Posterior cingulate gyrus (tissue), 11 donors: ENCODE data around the gene HTR1D.
"Not testable (repeated sequence)": the region's sequence is repeated elsewhere in the genome, so short reads cannot be mapped to it uniquely, and the experiment has no call there.

Source experiments
- DNase-seq, 10 donors: peaks; one replicate each; pipeline versions ENCODE4 v3.0.0 to v3.0.0-alpha.2; 2020 to 2021; ENCODE audit warnings: mixed read lengths in 3 of 10
- intact Hi-C: fragments of 100-400 bp; cut with DNase I; formaldehyde crosslinking; loops from one replicate; pipeline ENCODE4 v1.15.1; 2023

Gene HTR1D

DNA sequence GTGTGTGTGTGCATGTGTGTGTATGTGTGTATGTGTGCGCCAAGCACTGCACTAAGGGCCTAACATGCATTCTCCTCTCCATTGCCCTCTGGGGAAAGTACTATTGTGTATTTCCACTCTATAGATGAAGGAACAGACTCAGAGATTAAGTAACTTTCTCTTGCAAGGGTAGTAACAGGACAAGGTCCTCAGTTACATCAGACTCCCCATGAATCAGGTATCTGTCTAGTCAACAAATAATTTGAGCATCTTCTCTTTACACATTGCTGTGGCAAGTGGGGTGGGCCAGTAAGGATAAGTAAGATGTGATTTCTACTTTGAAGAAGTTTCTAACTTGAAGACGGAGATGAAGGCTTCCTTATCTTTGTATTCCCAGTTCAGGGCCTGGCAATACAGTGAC is 5.0 kb upstream of the HTR1D start:
- intact Hi-C loops: no loop called here
- no peak for DNase-seq

DNA sequence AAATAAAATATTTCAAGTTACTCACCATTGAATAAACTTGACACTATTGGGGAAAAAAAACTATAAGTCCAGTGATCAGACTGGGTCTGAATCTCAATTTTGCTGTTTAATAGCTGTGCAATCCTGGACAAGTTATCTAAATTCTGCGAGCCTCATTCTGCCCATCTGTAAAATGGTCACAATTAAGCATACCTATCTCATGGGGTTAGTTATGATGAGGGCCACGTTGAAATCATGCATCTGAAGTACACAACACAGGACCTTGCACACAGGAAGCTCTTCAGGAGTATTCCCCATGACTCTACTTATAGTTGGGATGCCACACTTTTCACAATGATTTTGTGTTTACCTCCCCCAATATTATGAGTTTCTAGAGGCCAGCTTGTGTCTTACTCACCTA is 3.8 kb upstream of the HTR1D start:
- intact Hi-C loops: no loop called here
- no peak for DNase-seq

DNA sequence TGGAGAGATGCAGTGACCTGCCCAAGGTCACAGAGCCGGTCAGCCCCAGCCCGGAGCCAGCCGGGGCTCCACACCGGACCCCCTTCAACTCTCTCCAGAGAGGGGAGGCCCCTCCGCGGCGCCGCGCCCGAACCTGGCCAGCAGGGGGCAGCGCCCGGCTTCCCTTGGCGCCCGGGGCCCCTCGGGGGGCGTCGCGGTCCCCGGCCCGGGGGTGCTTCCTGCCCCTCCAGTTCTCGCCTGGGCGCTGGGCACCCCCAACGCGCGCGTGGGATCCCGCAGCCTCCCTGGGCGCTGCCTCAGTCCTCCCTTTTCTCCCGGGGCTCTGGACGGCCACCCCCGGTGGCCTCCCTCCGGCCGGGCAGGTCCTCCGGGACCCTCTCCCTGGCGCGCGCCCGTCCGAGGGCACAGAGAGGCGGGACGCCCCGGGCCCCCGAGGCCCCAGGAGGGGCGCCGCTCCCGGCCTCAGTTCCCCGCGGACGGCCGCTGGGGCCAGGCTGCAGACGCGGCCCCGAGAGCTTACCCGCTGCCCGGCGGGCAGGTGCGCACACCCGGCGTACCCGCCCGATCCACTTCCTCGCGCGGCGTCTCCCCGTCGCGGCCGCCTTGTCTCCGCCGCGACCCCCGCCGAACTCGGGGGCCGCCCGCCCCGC is 406 bp downstream of the HTR1D start:
- intact Hi-C loops: no loop called here

GRCh38 chr1:23215751-23216449 is 1.4 kb downstream of the HTR1D start:
- intact Hi-C loops: no loop called here
- peak in 1 of 10 donors; percentile 77 for DNase-seq

More for the DNA sequence above, 406 bp downstream of the HTR1D start:
- DNase-seq: peak in 2 of 10 donors; percentile 8 to 63

DNA sequence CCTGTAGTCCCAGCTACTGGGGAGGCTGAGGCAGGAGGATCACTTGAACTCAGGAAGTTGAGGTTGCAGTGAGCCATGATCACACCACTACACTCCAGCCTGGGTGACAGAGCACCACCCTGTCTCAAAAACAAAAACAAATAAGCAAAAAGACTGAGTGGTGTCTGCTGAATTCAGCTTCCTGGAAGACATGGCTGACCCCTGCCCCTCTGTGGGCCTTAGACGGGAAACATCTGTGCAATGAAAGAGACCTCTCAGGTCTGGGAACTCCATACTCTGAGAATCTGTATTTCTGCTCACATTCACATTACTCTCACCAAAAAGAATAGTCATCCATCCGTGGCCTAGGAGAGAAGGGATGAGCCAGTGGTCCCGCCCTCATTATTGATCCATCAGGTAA is 2.0 kb downstream of the HTR1D start:
- DNase-seq: no peak
- intact Hi-C loops: no loop called here

GRCh38 chr1:23214640-23215039 is 2.7 kb downstream of the HTR1D start:
- peak in 1 of 10 donors; percentile 4 for DNase-seq
- intact Hi-C loops: no loop called here

DNA sequence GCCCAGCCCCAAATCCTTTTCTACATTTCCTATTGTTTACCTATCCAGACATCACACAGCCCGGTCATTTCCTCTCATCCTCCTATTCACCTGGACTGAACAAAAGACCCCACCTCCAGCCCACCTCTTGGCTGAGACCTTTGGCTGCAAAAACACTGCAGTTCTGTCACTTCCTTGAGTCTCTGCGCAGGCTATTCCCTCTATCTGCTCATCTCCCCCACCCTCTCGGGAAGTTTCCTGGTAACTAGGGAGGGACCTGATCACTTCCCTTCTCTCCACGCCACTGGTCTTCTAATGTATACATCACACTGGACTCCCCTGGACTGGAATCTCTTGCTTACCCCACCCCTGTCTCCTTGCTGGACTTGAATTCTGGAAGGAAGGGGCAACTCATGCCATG is 5.3 kb downstream of the HTR1D start:
- intact Hi-C loops: no loop called here
- DNase-seq: peak in 1 of 10 donors; percentile 22

DNA sequence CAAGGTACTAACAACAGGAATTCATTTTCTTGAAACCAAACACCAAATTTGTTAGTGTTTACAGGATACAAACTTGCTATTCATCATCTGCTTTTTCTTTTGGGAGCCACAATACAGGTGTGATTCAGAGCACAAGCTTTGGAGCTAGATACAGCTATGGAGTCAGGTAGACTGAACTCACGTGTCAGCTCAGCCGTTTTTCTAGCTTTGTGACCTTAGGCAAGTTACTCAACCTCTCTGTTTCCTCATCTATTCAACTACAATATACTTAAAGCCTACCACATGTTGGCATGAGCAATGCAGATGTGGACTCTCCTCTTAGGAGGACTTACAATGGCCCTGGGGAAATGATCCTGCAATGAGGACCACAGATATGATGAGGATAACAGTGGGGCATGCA is 6.3 kb downstream of the HTR1D start:
- DNase-seq: no peak
- intact Hi-C loops: no loop called here

- intact Hi-C loops: no loop called here
- peak in 1 of 10 donors; percentile 56 for DNase-seq
Observed at GRCh38 chr1:23210351-23210785, 6.9 kb downstream of the HTR1D start.

GRCh38 chr1:23209770-23210169 is 7.5 kb downstream of the HTR1D start:
- DNase-seq: peak in 1 of 10 donors; percentile 33
- intact Hi-C loops: no loop called here

GRCh38 chr1:23208527-23208926 is 8.8 kb downstream of the HTR1D start:
- no peak for DNase-seq
- intact Hi-C loops: no loop called here

DNA sequence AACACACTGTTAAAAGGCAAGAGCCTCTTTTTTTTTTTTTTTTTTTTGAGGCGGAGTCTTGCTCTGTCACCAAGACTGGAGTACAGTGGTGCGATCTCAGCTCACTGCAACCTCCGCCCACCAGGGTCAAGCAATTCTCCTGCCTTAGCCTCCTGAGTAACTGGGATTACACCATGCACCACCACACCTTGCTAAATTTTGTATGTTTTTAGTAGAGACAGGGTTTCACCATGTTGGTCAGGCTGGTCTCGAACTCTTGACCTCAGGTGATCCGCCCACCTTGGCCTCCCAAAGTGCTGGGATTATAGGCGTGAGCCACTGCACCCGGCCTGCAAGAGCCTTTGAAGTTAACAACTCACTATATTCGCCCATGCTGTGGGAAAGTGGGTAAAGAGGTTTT is 9.6 kb downstream of the HTR1D start:
- intact Hi-C loops: not testable (repeated sequence)
- DNase-seq: peak in 1 of 10 donors; percentile 41

GRCh38 chr1:23202263-23202749 is 15.0 kb downstream of the HTR1D start:
- DNase-seq: no peak
- intact Hi-C loops: no loop called here

DNA sequence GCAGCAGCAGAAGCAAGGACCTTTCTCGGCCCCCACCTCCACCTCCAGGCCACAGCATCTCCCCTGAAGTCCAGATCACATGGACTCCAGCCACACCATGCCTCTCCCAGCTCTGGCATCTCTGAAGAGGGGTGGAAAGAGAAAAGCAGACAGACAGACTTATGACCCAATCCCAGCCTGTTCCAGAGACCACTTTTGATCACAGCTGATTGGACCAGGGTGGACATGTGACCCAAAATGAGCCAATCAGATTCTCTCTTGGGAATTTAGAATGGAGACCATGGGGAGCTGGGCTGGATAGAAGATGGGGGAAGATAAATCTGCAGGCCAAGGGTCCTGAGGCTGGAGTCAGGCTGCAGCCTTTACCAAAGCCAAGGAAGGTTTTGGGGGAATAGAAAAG is 16.4 kb downstream of the HTR1D start:
- no peak for DNase-seq
- intact Hi-C loops: no loop called here

DNA sequence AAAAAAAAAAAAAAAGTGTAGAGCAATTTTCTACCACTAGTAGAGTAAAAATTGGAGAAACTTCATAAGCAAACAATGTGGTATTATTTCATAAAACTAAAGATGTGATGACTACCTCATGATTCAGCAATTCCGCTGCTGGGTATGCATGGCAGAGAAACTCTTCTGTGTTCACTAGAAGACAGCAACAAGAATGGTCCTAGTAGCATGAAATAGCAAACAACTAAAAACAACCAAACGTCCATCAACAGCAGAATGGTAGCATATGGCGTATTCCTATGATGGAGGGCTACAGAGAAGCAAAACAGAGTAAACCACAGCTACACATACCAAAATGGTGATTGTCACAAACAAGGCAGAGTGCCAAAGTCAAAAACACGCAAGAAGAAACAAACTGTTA is 18.9 kb downstream of the HTR1D start:
- DNase-seq: no peak
- intact Hi-C loops: loop anchor here (10.0 kb wide), 1 partner anchor 76 kb away; no protein-coding TSS in a partner anchor

- intact Hi-C loops: loop anchor here (10.0 kb wide), 1 partner anchor 78 kb away; no protein-coding TSS in a partner anchor
- DNase-seq: no peak
Observed at GRCh38 chr1:23196627-23197328, 20.5 kb downstream of the HTR1D start.

DNA sequence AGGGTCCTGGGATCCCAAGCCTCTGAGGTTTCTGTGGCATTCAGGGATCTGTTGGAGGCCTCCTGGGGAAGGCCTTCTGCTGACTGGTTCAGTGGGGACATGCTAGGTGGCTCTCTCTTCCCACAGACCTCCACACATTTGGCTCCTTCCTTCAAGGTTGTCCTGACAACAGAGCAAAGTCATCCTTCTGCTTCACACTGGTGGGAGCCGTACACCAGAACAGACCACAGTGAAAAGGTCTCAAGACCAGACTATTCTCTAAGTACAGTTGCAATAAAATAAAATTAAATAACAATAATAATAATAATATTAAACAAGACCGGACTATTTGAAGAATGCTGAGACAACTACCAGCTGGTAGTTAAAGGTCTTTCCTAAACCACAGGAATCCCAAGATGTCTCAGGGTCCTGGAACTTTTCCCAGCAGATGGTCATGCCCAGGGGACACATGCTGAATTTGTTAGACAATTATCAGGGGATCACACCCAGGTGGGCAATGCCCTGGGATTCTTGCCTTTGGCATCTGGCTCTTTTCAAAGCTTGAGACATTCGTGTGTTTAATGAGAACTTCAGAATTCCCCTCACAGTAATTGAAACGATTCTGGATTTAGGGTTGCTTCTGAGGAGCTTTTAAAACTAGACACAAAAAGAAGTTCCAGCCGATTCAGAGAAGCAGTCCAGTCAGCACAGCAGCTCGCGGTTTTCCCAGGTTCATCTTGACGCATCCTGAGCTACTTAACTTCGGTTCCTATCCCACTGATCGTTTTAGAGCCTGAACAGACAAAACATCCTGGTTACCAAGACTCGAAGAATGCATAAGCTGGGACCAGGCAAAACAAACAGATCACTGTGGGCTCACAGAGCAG is 22.9 kb downstream of the HTR1D start:
- intact Hi-C loops: loop anchor here (10.0 kb wide), 1 partner anchor 80 kb away; no protein-coding TSS in a partner anchor
- DNase-seq: no peak

GRCh38 chr1:23193391-23194118 is 23.7 kb downstream of the HTR1D start:
- intact Hi-C loops: loop anchor here (10.0 kb wide), 1 partner anchor 81 kb away; no protein-coding TSS in a partner anchor
- peak in 1 of 10 donors; percentile 81 for DNase-seq

DNA sequence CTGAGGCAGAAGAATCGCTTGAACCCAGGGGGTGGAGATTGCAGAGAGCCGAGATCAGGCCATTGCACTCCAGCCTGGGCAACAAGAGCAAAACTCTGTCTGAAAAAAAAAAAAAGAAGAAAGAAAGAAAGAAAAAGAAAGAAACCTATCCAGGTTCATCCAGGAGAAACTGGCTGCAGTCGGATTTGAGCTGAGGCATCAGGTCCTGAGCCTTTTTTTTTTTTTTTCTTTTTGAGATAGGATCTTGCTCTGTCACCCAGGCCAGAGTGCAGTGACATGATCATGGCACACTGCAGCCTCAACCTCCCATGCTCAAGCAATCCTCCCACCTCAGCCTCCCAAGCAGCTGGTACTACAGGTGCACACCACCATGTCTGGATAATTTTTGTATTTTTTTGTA is 26.1 kb downstream of the HTR1D start:
- intact Hi-C loops: loop anchor here (10.0 kb wide), 1 partner anchor 84 kb away; no protein-coding TSS in a partner anchor
- DNase-seq: peak in 1 of 10 donors; percentile 9
